ENCODE measurements around the gene NR6A1.

The NR6A1 gene

DNA sequence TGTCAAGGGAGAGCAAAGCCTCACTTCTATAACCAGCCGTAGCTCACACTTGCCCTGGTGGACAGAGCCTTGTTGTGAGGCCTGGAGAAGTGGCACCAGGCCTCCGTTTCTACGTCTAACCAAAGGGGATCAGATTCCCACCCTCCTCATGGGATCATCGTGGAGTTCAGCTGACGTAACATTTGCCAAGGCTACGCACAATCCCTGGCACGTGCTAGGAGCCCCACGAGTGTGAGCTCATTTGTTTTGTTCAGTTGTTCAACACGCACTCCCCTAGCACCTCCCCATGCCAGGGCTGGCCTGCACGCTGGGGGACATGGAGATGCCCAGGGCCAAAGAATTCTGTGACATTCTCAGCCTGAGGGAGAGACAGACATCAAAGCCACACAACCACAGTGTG lies 297.8 kb downstream of the NR6A1 start:
- TF ChIP-seq RARB (CRISPR knock-in tag; IDR thresholded peaks at IDR 0.05) (no peak), ZNF565 (CRISPR knock-in tag; conservative IDR thresholded peaks at IDR 0.05; ENCODE audit: low read depth) (no peak), ISL1 (CRISPR knock-in tag; IDR thresholded peaks at IDR 0.05) (no peak), BACH2 (CRISPR knock-in tag; IDR thresholded peaks at IDR 0.05; ENCODE audit: borderline replicate concordance) (no peak), ARNTL (CRISPR knock-in tag; IDR thresholded peaks at IDR 0.05; ENCODE audit: borderline replicate concordance, low read depth) (no peak), CSDC2 (CRISPR knock-in tag; IDR thresholded peaks at IDR 0.05) (no peak), SNAI2 (CRISPR knock-in tag; IDR thresholded peaks at IDR 0.05) (no peak), PPARA (CRISPR knock-in tag; IDR thresholded peaks at IDR 0.05; ENCODE audit: borderline replicate concordance) (no peak), GLIS3 (CRISPR knock-in tag; IDR thresholded peaks at IDR 0.05) (no peak), ZFP30 (CRISPR knock-in tag; IDR thresholded peaks at IDR 0.05) (no peak), OSR1 (CRISPR knock-in tag; IDR thresholded peaks at IDR 0.05) (no peak), ESRRG (CRISPR knock-in tag; IDR thresholded peaks at IDR 0.05) (no peak), TOX (CRISPR knock-in tag; IDR thresholded peaks at IDR 0.05; ENCODE audit: borderline replicate concordance) (no peak)
- TF ChIP-seq, protein P1, sequence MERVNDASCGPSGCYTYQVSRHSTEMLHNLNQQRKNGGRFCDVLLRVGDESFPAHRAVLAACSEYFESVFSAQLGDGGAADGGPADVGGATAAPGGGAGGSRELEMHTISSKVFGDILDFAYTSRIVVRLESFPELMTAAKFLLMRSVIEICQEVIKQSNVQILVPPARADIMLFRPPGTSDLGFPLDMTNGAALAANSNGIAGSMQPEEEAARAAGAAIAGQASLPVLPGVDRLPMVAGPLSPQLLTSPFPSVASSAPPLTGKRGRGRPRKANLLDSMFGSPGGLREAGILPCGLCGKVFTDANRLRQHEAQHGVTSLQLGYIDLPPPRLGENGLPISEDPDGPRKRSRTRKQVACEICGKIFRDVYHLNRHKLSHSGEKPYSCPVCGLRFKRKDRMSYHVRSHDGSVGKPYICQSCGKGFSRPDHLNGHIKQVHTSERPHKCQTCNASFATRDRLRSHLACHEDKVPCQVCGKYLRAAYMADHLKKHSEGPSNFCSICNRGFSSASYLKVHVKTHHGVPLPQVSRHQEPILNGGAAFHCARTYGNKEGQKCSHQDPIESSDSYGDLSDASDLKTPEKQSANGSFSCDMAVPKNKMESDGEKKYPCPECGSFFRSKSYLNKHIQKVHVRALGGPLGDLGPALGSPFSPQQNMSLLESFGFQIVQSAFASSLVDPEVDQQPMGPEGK (CRISPR knock-in tag; IDR thresholded peaks at IDR 0.05; ENCODE audit: borderline replicate concordance), result no peak
- TF ChIP-seq, protein P2, sequence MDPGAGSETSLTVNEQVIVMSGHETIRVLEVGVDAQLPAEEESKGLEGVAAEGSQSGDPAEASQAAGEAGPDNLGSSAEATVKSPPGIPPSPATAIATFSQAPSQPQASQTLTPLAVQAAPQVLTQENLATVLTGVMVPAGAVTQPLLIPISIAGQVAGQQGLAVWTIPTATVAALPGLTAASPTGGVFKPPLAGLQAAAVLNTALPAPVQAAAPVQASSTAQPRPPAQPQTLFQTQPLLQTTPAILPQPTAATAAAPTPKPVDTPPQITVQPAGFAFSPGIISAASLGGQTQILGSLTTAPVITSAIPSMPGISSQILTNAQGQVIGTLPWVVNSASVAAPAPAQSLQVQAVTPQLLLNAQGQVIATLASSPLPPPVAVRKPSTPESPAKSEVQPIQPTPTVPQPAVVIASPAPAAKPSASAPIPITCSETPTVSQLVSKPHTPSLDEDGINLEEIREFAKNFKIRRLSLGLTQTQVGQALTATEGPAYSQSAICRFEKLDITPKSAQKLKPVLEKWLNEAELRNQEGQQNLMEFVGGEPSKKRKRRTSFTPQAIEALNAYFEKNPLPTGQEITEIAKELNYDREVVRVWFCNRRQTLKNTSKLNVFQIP (CRISPR knock-in tag; IDR thresholded peaks at IDR 0.05; ENCODE audit: borderline replicate concordance, low read depth), result no peak
- ATAC-seq, result no peak

DNA sequence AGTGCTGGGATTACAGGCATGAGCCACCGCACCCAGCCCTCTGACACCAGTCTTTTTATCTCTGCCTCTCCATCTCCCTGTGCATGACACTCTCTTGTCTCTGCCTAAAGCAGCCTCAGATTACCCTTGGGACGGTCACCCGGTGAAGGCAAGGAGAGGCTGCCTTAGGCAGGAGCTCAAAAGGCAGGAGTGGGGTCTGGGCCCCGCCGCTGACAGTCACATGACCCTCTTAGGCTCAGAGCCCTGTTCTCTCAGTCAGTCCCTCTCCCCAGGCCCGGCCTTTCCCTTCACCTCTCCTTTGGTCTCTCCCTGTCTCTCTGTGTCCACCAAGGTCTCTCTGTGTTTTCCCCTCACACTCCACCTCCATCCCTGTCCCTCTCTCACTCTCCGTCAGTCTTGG lies 298.3 kb downstream of the NR6A1 start:
- no peak for ATAC-seq
- TF ChIP-seq GLIS3 (CRISPR knock-in tag; IDR thresholded peaks at IDR 0.05) (no peak), ARNTL (CRISPR knock-in tag; IDR thresholded peaks at IDR 0.05; ENCODE audit: borderline replicate concordance, low read depth) (no peak), PPARA (CRISPR knock-in tag; IDR thresholded peaks at IDR 0.05; ENCODE audit: borderline replicate concordance) (no peak), RARB (CRISPR knock-in tag; IDR thresholded peaks at IDR 0.05) (no peak), BACH2 (CRISPR knock-in tag; IDR thresholded peaks at IDR 0.05; ENCODE audit: borderline replicate concordance) (no peak), ESRRG (CRISPR knock-in tag; IDR thresholded peaks at IDR 0.05) (no peak), CSDC2 (CRISPR knock-in tag; IDR thresholded peaks at IDR 0.05) (no peak), TOX (CRISPR knock-in tag; IDR thresholded peaks at IDR 0.05; ENCODE audit: borderline replicate concordance) (no peak), ZFP30 (CRISPR knock-in tag; IDR thresholded peaks at IDR 0.05) (no peak), SNAI2 (CRISPR knock-in tag; IDR thresholded peaks at IDR 0.05) (no peak), ZNF565 (CRISPR knock-in tag; conservative IDR thresholded peaks at IDR 0.05; ENCODE audit: low read depth) (no peak)
- TF ChIP-seq, protein P2 (CRISPR knock-in tag; IDR thresholded peaks at IDR 0.05; ENCODE audit: borderline replicate concordance, low read depth), result no peak
- TF ChIP-seq, protein P3, sequence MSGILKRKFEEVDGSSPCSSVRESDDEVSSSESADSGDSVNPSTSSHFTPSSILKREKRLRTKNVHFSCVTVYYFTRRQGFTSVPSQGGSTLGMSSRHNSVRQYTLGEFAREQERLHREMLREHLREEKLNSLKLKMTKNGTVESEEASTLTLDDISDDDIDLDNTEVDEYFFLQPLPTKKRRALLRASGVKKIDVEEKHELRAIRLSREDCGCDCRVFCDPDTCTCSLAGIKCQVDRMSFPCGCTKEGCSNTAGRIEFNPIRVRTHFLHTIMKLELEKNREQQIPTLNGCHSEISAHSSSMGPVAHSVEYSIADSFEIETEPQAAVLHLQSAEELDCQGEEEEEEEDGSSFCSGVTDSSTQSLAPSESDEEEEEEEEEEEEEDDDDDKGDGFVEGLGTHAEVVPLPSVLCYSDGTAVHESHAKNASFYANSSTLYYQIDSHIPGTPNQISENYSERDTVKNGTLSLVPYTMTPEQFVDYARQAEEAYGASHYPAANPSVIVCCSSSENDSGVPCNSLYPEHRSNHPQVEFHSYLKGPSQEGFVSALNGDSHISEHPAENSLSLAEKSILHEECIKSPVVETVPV (CRISPR knock-in tag; IDR thresholded peaks at IDR 0.05), result no peak
- TF ChIP-seq, protein P4, sequence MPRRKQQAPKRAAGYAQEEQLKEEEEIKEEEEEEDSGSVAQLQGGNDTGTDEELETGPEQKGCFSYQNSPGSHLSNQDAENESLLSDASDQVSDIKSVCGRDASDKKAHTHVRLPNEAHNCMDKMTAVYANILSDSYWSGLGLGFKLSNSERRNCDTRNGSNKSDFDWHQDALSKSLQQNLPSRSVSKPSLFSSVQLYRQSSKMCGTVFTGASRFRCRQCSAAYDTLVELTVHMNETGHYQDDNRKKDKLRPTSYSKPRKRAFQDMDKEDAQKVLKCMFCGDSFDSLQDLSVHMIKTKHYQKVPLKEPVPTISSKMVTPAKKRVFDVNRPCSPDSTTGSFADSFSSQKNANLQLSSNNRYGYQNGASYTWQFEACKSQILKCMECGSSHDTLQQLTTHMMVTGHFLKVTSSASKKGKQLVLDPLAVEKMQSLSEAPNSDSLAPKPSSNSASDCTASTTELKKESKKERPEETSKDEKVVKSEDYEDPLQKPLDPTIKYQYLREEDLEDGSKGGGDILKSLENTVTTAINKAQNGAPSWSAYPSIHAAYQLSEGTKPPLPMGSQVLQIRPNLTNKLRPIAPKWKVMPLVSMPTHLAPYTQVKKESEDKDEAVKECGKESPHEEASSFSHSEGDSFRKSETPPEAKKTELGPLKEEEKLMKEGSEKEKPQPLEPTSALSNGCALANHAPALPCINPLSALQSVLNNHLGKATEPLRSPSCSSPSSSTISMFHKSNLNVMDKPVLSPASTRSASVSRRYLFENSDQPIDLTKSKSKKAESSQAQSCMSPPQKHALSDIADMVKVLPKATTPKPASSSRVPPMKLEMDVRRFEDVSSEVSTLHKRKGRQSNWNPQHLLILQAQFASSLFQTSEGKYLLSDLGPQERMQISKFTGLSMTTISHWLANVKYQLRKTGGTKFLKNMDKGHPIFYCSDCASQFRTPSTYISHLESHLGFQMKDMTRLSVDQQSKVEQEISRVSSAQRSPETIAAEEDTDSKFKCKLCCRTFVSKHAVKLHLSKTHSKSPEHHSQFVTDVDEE (CRISPR knock-in tag; IDR thresholded peaks at IDR 0.05), result no peak
- TF ChIP-seq, protein P5, sequence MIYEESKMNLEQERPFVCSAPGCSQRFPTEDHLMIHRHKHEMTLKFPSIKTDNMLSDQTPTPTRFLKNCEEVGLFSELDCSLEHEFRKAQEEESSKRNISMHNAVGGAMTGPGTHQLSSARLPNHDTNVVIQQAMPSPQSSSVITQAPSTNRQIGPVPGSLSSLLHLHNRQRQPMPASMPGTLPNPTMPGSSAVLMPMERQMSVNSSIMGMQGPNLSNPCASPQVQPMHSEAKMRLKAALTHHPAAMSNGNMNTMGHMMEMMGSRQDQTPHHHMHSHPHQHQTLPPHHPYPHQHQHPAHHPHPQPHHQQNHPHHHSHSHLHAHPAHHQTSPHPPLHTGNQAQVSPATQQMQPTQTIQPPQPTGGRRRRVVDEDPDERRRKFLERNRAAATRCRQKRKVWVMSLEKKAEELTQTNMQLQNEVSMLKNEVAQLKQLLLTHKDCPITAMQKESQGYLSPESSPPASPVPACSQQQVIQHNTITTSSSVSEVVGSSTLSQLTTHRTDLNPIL (CRISPR knock-in tag; IDR thresholded peaks at IDR 0.05; ENCODE audit: low read depth), result no peak

All from SK-N-SH treated with all-trans-retinoic acid at 6 μM for 48 hours (cell line).